Suprapubic skin (tissue), 4 donors: ENCODE results near the gene TGOLN2. TPM values are rescaled to one million over a fixed set of nuclear protein-coding genes. Genes with fewer than 3 reads are reported as not detected.

ENCODE experiments used
- DNase-seq, 2 donors: peaks; one replicate each; pipeline ENCODE4 v3.0.0-alpha.2; 2019; ENCODE audit warnings: low spot score in 2 of 2
- H3K27ac ChIP-seq: fragments of 200-600 bp; sonication (generic); one replicate; pipeline ENCODE4 v1.5.1; 2019
- H3K27me3 ChIP-seq: fragments of 200-600 bp; sonication (generic); one replicate; pipeline ENCODE4 v1.5.1; 2019
- H3K36me3 ChIP-seq: fragments of 200-600 bp; sonication (generic); one replicate; pipeline ENCODE4 v1.5.1; 2019
- H3K4me1 ChIP-seq: fragments of 200-600 bp; sonication (generic); one replicate; pipeline ENCODE4 v1.5.1; 2019
- H3K4me3 ChIP-seq: fragments of 200-600 bp; sonication (generic); one replicate; pipeline ENCODE4 v1.5.1; 2019; ENCODE audit warnings: mild to moderate bottlenecking
- H3K9me3 ChIP-seq: fragments of 200-600 bp; sonication (generic); one replicate; pipeline ENCODE4 v1.5.1; 2019
- EP300 ChIP-seq: sonication (generic); formaldehyde crosslinking; IDR thresholded peaks from one replicate; pipeline ENCODE4 v1.6.1; 2017; ENCODE audit warnings: antibody characterized with exemption
- POLR2A ChIP-seq, 2 donors: fragments of 450-650 bp; IDR thresholded peaks; one replicate each; pipeline ENCODE4 v1.6.1; 2017; ENCODE audit warnings: antibody characterized with exemption in 2 of 2, mild to moderate bottlenecking in 2 of 2, moderate library complexity in 2 of 2
- POLR2AphosphoS5 ChIP-seq, 3 donors: sonication (generic); formaldehyde crosslinking; IDR thresholded peaks; one replicate each; pipeline ENCODE4 v1.6.1; 2017; ENCODE audit warnings: antibody characterized with exemption in 3 of 3
- WGBS: methylation state at CpG from one replicate; pipeline ENCODE4 v1.1.5; 2018; 5-methylcytosine and 5-hydroxymethylcytosine counted together
- total RNA-seq, 4 donors: library from RNA; depleted of rRNA; stranded (reverse); fragments of >200 nt; gene quantifications; one replicate each; pipeline ENCODE4 v1.1.0, GENCODE V29; 2016
- TF ChIP-seq, protein P1 (sequence below), 2 donors: fragments of 200-600 bp in 1 of 2; fragments of 450-650 bp in 1 of 2; sonication (generic) in 1 of 2; IDR thresholded peaks; one replicate each; pipeline ENCODE4 v1.5.1; 2016 to 2019; ENCODE audit warnings: antibody characterized with exemption in 2 of 2, mild to moderate bottlenecking in 1 of 2, moderate library complexity in 1 of 2

The TGOLN2 gene
- total RNA-seq, 4 donors from 2014 or later, result 62.5 to 118 (median 72.0) TPM

DNA sequence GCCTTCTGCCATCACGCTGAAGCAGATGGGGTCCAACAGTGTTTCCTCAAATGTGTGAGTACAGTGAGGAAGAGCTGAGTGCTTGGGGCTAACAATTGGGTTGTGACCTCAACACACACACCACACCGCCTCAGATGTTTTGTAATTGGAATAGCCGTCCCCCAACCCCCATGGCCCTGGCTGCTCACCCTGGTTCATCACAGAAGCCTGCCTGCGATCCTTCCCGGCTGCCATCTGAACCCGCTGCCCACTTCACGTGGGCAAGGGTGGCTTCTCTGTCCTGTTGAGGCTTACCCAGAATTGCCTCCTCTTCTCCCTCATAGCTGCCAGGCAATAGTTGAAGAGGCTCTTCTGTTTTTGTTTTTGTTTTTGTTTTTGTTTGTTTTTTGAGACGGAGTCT lies 44.1 kb downstream of the TGOLN2 start:
- no peaks in the 10 kb centered on the region for H3K27me3 ChIP-seq
- peaks cover 23% of the 10 kb centered on the region for H3K4me1 ChIP-seq
- WGBS, result 93% methylated on average over 8 of the region's 8 CpGs
- no peak for DNase-seq
- TF ChIP-seq, protein P1, sequence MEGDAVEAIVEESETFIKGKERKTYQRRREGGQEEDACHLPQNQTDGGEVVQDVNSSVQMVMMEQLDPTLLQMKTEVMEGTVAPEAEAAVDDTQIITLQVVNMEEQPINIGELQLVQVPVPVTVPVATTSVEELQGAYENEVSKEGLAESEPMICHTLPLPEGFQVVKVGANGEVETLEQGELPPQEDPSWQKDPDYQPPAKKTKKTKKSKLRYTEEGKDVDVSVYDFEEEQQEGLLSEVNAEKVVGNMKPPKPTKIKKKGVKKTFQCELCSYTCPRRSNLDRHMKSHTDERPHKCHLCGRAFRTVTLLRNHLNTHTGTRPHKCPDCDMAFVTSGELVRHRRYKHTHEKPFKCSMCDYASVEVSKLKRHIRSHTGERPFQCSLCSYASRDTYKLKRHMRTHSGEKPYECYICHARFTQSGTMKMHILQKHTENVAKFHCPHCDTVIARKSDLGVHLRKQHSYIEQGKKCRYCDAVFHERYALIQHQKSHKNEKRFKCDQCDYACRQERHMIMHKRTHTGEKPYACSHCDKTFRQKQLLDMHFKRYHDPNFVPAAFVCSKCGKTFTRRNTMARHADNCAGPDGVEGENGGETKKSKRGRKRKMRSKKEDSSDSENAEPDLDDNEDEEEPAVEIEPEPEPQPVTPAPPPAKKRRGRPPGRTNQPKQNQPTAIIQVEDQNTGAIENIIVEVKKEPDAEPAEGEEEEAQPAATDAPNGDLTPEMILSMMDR (IDR thresholded peaks at IDR 0.05), result no peak
- TF ChIP-seq EP300, result no peak
- TF ChIP-seq POLR2AphosphoS5 (IDR thresholded peaks at IDR 0.05), result no peak
- no peak for TF ChIP-seq POLR2A (IDR thresholded peaks at IDR 0.05)
- peaks cover 4% of the 10 kb centered on the region for H3K36me3 ChIP-seq
- H3K27ac ChIP-seq, result no peak overlapping the region
- no peak overlapping the region for H3K4me3 ChIP-seq
- no peaks in the 10 kb centered on the region for H3K9me3 ChIP-seq

DNA sequence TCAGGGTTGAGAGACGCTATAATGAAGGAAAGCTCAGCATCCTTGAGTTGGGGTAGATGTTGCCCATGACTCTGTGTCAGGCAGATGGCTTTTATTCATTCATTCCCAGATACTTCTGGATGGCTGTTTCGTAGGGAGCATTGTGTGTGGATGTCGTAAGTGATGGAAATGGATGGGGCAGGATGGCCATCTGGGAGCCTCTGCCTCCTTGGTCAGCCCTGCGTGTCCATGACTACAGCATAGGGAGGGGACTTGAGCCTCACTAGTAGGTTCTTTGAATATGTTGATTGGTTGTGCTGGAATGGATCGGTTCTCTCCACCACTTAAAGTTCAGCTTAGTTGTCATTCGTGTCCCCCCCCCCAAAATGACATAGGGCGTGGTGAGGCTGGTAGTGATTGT lies 44.9 kb downstream of the TGOLN2 start:
- no peak overlapping the region for H3K4me3 ChIP-seq
- no peaks in the 10 kb centered on the region for H3K27me3 ChIP-seq
- peaks cover 25% of the 10 kb centered on the region for H3K4me1 ChIP-seq
- WGBS, result 90% methylated on average over 6 of the region's 7 CpGs
- H3K36me3 ChIP-seq, result peaks cover 4% of the 10 kb centered on the region
- H3K27ac ChIP-seq, result no peak overlapping the region
- DNase-seq, result no peak
- H3K9me3 ChIP-seq, result no peaks in the 10 kb centered on the region
- TF ChIP-seq, protein P1 (IDR thresholded peaks at IDR 0.05), result no peak
- TF ChIP-seq POLR2AphosphoS5 (IDR thresholded peaks at IDR 0.05) (no peak), EP300 (no peak), POLR2A (IDR thresholded peaks at IDR 0.05) (no peak)

DNA sequence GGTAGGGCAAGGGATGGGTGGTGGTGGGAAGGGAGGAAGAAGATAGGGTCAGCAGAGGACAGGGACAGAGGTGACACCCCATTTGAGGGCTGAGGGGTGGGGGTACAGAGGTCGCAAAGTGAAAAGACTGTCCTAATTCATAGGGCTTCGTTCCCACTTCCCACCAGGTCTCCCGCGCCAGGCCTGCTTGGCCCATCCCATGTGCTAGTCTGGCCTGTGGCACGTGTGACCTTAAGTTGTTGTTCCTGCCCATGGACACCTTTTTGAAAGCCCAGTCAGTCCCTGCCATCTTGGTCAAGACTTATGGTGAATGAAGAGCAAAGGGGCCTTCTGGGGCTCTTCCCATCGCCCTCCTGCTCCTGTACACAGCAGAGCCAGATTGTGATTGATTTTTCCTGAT lies 46.2 kb downstream of the TGOLN2 start:
- Histone ChIP-seq H3K9me3 (no peaks in the 10 kb centered on the region), H3K27ac (no peak overlapping the region), H3K36me3 (peaks cover 4% of the 10 kb centered on the region), H3K4me3 (no peak overlapping the region), H3K27me3 (no peaks in the 10 kb centered on the region), H3K4me1 (peaks cover 30% of the 10 kb centered on the region)
- DNase-seq, result no peak
- no peak for TF ChIP-seq POLR2A (IDR thresholded peaks at IDR 0.05)
- no peak for TF ChIP-seq POLR2AphosphoS5 (IDR thresholded peaks at IDR 0.05)
- TF ChIP-seq, protein P1 (IDR thresholded peaks at IDR 0.05), result no peak
- TF ChIP-seq EP300, result no peak
- 91% methylated on average over 6 of the region's 6 CpGs for WGBS

DNA sequence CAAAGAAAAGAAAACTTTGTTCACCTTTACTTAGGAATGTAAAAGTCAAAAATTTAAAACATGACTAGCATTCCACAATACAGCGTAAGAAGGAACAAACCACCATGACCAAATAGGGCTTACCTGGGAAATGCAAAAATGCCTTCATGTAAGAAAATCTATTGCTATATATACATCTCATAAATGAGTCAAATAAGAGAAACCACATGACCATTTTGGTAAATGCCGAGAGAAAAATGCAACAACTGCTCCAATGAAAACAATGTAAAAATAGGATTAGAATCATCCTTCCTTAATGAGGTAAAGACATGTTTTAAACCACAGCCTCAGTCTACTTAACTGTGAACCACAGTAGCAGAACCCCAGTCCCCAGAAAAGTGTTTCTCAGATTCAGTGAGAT lies 49.4 kb downstream of the TGOLN2 start:
- no peak for DNase-seq
- no peaks in the 10 kb centered on the region for H3K36me3 ChIP-seq
- H3K27ac ChIP-seq, result no peak overlapping the region
- H3K27me3 ChIP-seq, result no peaks in the 10 kb centered on the region
- peaks cover 26% of the 10 kb centered on the region for H3K4me1 ChIP-seq
- TF ChIP-seq POLR2AphosphoS5 (IDR thresholded peaks at IDR 0.05) (no peak), POLR2A (IDR thresholded peaks at IDR 0.05) (no peak), EP300 (no peak)
- TF ChIP-seq, protein P1 (IDR thresholded peaks at IDR 0.05), result no peak
- no peaks in the 10 kb centered on the region for H3K9me3 ChIP-seq
- WGBS, result 59% methylated on average over 2 of the region's 2 CpGs
- no peak overlapping the region for H3K4me3 ChIP-seq

DNA sequence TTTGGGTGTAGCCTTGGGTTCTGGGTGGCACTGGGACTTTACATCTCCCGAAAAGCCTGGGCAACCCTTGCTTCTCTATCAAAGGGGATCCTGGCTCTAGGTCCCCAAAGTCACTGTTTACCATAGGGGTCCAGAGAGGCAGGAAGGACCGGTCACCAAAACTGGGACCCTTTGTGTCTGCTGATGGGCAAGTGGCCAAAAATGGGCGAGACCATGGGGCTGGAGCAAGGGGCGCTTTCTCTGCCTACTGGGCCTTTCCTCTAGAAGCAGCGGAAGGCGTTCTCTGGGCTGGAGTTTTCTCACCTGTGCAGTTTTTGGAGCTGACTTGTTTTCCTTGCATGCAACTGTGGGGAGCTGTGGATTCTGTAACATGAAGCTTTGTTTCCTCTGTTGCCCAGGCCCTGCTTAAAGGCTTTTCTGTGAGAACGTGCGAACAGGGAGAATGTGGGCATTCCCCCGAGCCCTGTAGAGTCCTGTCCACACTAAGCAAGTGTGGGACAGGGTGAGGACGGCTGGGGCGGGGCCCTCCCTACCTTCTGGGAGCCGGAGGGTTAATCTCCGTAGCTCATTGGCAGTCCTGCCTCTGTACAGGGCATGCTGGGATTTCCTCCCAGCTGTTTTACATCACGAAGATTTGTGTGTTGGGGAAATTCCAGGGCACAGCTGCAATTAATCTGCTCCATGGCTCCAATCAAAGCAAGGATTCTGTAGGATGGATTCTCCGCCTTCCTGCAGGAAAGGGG lies 50.2 kb downstream of the TGOLN2 start:
- Histone ChIP-seq H3K4me1 (peaks cover 26% of the 10 kb centered on the region), H3K27me3 (no peaks in the 10 kb centered on the region), H3K9me3 (no peaks in the 10 kb centered on the region), H3K36me3 (no peaks in the 10 kb centered on the region), H3K4me3 (no peak overlapping the region), H3K27ac (peak overlapping the region; percentile 57)
- WGBS, result 32% methylated on average over 9 of the region's 15 CpGs
- no peak for TF ChIP-seq POLR2A (IDR thresholded peaks at IDR 0.05)
- DNase-seq, result no peak
